GM12891 (cell line): ENCODE measurements around the gene PRDM16.

Experiments
- PAX5 ChIP-seq: IDR thresholded peaks from 2 replicates; pipeline ENCODE4 v1.6.1; 2011; ENCODE audit warnings: low read length, moderate library complexity, mild to moderate bottlenecking; ENCODE audit not compliant: insufficient read depth, severe bottlenecking
- POLR2A ChIP-seq: IDR thresholded peaks from 2 replicates; pipeline ENCODE4 v1.6.1; 2011; ENCODE audit warnings: low read depth, low read length, control low read depth
- POLR2AphosphoS5 ChIP-seq: IDR thresholded peaks from 2 replicates; pipeline ENCODE4 v1.6.1; 2011; ENCODE audit warnings: low read depth, low read length, control low read depth
- SPI1 ChIP-seq: IDR thresholded peaks from 2 replicates; pipeline ENCODE4 v1.6.1; 2011; ENCODE audit warnings: low read depth, low read length, control low read depth
- TAF1 ChIP-seq: IDR thresholded peaks from 2 replicates; pipeline ENCODE4 v1.6.1; 2011; ENCODE audit warnings: low read depth, low read length, control low read depth

- TF ChIP-seq POLR2A: no peak
- no peak for TF ChIP-seq SPI1
- TF ChIP-seq TAF1: no peak
- TF ChIP-seq POLR2AphosphoS5: no peak
- TF ChIP-seq PAX5: no peak
These were observed 94.4 kb downstream of the PRDM16 start for GRCh38 chr1:3163356-3163755.
